ENCODE measurements around the gene BCL2. TPM values are rescaled to one million over a fixed set of nuclear protein-coding genes. Genes with fewer than 3 reads are reported as not detected.

The BCL2 gene
- total and polyA plus RNA-seq, 9 of the 15 experiments (the other 6 are each of a cell fraction or from before 2014, with no cell fraction given) = 0.10 to 1.1 (median 0.65) TPM

GRCh38 chr18:63161761-63162195 is 157.8 kb downstream of the BCL2 start (continued):
- TF ChIP-seq, protein P1, sequence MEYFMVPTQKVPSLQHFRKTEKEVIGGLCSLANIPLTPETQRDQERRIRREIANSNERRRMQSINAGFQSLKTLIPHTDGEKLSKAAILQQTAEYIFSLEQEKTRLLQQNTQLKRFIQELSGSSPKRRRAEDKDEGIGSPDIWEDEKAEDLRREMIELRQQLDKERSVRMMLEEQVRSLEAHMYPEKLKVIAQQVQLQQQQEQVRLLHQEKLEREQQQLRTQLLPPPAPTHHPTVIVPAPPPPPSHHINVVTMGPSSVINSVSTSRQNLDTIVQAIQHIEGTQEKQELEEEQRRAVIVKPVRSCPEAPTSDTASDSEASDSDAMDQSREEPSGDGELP (CRISPR knock-in tag; IDR thresholded peaks at IDR 0.05; ENCODE audit: borderline replicate concordance) = no peak
- TF ChIP-seq FOXK1 (CRISPR knock-in tag; IDR thresholded peaks at IDR 0.05; ENCODE audit: borderline replicate concordance) (no peak), SIN3B (IDR thresholded peaks at IDR 0.05; ENCODE audit: low read depth) (no peak), NR3C1 (CRISPR knock-in tag; IDR thresholded peaks at IDR 0.05) (no peak), ZNF444 (CRISPR knock-in tag; IDR thresholded peaks at IDR 0.05) (no peak), ARID1B (IDR thresholded peaks at IDR 0.05) (peak; percentile 54; the same call in 1 of the 2 replicates), MYBL2 (IDR thresholded peaks at IDR 0.05; ENCODE audit: low read depth) (no peak), MYBL2 (CRISPR knock-in tag; IDR thresholded peaks at IDR 0.05; ENCODE audit: borderline replicate concordance) (no peak), ZNF23 (CRISPR knock-in tag; IDR thresholded peaks at IDR 0.05) (no peak), POLR2G (IDR thresholded peaks at IDR 0.05; ENCODE audit: low read depth, low read length) (no peak), BRD4 (IDR thresholded peaks at IDR 0.05) (no peak), NCOR1 (IDR thresholded peaks at IDR 0.05) (no peak), OTX1 (CRISPR knock-in tag; IDR thresholded peaks at IDR 0.05) (no peak), DDX20 (tag; IDR thresholded peaks at IDR 0.05; ENCODE audit: low read depth) (no peak), FOS (IDR thresholded peaks at IDR 0.05; ENCODE audit: extremely low read depth, insufficient read length) (peak; percentile 11), HNRNPH1 (optimal IDR thresholded peaks at IDR 0.05; ENCODE audit: low read depth, low read length) (no peak), GABPB1 (CRISPR knock-in tag; IDR thresholded peaks at IDR 0.05) (no peak), MCM3 (IDR thresholded peaks at IDR 0.05) (no peak)
- TF ChIP-seq, protein P2, sequence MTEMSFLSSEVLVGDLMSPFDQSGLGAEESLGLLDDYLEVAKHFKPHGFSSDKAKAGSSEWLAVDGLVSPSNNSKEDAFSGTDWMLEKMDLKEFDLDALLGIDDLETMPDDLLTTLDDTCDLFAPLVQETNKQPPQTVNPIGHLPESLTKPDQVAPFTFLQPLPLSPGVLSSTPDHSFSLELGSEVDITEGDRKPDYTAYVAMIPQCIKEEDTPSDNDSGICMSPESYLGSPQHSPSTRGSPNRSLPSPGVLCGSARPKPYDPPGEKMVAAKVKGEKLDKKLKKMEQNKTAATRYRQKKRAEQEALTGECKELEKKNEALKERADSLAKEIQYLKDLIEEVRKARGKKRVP (CRISPR knock-in tag; IDR thresholded peaks at IDR 0.05) = no peak
- TF ChIP-seq, protein P3, sequence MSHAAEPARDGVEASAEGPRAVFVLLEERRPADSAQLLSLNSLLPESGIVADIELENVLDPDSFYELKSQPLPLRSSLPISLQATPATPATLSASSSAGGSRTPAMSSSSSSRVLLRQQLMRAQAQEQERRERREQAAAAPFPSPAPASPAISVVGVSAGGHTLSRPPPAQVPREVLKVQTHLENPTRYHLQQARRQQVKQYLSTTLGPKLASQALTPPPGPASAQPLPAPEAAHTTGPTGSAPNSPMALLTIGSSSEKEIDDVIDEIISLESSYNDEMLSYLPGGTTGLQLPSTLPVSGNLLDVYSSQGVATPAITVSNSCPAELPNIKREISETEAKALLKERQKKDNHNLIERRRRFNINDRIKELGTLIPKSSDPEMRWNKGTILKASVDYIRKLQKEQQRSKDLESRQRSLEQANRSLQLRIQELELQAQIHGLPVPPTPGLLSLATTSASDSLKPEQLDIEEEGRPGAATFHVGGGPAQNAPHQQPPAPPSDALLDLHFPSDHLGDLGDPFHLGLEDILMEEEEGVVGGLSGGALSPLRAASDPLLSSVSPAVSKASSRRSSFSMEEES (CRISPR knock-in tag; IDR thresholded peaks at IDR 0.05) = no peak
- TF ChIP-seq, protein P4, sequence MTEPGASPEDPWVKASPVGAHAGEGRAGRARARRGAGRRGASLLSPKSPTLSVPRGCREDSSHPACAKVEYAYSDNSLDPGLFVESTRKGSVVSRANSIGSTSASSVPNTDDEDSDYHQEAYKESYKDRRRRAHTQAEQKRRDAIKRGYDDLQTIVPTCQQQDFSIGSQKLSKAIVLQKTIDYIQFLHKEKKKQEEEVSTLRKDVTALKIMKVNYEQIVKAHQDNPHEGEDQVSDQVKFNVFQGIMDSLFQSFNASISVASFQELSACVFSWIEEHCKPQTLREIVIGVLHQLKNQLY (CRISPR knock-in tag; conservative IDR thresholded peaks at IDR 0.05) = no peak
- TF ChIP-seq, protein P5, sequence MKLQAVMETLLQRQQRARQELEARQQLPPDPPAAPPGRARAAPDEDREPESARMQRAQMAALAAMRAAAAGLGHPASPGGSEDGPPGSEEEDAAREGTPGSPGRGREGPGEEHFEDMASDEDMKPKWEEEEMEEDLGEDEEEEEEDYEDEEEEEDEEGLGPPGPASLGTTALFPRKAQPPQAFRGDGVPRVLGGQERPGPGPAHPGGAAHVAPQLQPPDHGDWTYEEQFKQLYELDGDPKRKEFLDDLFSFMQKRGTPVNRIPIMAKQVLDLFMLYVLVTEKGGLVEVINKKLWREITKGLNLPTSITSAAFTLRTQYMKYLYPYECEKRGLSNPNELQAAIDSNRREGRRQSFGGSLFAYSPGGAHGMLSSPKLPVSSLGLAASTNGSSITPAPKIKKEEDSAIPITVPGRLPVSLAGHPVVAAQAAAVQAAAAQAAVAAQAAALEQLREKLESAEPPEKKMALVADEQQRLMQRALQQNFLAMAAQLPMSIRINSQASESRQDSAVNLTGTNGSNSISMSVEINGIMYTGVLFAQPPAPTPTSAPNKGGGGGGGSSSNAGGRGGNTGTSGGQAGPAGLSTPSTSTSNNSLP (IDR thresholded peaks at IDR 0.05; ENCODE audit: borderline replicate concordance, low read depth, low read length) = no peak

Measured in K562 (cell line).